NK-92 (cell line): ENCODE measurements around the gene RUSF1.
"Not testable (repeated sequence)": the region's sequence is repeated elsewhere in the genome, so short reads cannot be mapped to it uniquely, and the experiment has no call there.

Source experiments
- DNase-seq: peaks from one replicate; lab custom pipeline; 2025; ENCODE audit not compliant: unreplicated experiment; lab: John Stamatoyannopoulos, UW

RUSF1 gene

GRCh38 chr16:31487720-31488467 lies 20.3 kb downstream of the RUSF1 start:
- no peak for DNase-seq

DNA sequence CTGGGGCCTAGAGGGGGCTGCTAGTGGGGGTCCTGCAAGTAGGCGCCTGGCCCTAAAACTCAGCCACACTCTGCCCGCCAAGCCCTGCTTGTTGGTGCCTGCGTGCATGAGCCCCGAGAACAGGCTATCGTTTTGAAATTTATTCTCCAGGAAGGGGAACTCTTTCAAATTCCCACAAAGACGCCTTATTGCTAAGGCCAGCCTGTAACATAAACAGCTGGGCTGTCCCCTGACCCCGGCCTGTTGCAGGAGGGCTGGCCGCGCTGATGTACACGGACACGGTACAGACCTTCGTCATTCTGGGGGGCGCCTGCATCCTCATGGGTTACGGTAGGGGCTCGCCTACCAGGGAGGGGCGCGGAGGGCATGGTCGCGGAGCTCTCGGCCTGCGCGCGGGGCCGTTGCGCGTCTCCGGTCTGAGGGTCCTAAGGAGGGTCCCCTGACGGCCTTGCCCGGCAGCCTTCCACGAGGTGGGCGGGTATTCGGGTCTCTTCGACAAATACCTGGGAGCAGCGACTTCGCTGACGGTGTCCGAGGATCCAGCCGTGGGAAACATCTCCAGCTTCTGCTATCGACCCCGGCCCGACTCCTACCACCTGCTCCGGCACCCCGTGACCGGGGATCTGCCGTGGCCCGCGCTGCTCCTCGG lies 21.0 kb downstream of the RUSF1 start:
- DNase-seq = no peak

DNA sequence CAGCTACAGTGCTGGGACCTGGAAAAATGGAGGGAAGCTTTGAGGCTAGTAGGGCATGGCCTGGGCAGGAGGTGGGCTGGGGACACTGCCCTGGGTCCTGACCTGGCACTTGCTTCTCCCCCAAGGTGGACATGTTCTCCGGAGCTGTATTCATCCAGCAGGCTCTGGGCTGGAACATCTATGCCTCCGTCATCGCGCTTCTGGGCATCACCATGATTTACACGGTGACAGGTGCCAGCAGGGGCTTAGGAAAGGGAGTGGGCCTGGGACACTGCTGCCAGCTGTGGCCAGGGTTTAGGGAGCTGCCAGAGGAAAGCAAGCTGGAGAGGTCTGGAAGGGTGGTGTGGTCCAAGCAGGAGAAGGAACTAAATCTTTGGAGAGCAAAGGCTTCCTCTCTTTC lies 22.1 kb downstream of the RUSF1 start:
- no peak for DNase-seq

DNA sequence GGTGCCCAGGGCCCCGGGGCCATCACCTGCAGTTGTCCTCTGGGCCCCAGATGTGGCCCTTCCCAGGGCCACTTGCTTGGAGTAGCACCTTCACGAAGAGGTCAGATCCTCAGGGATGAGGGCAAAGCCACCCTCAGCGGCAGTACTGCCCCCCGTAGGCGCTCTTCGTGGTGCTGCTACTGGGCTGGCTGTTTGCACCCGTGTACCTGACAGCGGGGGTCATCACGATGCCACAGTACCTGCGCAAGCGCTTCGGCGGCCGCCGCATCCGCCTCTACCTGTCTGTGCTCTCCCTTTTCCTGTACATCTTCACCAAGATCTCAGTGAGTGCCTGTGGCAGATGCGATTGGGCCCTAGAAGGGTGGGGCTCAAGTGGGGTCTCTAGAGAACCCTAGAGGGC lies 22.6 kb downstream of the RUSF1 start:
- DNase-seq = no peak

- no peak for DNase-seq
Measured at GRCh38 chr16:31484491-31485171, 23.6 kb downstream of the RUSF1 start.

DNA sequence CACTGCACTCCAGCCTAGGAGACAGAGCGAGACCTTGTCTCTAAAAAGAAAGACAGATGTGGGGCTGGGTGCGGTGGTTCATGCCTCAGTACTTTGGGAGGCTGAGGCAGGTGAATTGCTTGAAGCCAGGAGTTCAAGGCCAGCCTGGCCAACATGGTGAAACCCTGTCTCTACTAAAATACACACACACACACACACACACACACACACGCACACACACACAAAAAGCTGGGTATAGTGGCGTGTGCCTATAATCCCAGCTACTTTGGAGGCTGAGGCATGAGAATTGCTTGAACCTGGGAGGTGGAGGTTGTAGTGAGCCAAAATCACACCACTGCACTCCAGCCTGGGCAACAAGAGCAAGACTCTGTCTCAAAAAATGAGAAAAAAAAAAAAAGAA lies 24.1 kb downstream of the RUSF1 start:
- DNase-seq = not testable (repeated sequence)

DNA sequence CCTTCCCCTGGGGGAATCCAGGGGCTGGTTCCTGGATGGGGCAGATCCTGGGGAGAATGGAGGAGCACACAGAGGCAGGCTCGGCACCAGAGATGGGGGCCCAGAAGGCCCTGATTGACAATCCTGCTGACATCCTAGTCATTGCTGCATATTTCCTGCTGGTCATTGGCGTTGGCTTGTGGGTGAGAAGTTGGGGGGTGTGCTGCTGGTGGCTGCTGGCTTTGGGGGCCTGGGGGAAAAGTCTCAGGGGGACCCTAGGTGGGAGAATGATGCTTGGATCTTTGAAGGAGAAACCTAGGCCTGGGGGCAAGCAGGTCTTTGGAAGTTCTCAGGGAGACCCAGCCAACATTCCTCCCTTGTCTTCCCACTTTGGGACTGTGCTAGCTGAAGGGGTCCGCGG lies 25.1 kb downstream of the RUSF1 start, which contains the start of gene SLC5A2:
SLC5A2 (plus strand) TSS at position 43 of the 400 bp plus-strand sequence; CDS start at position 57, 14 bp downstream.
- DNase-seq = no peak

GRCh38 chr16:31480851-31481536 lies 27.2 kb downstream of the RUSF1 start:
- no peak for DNase-seq

DNA sequence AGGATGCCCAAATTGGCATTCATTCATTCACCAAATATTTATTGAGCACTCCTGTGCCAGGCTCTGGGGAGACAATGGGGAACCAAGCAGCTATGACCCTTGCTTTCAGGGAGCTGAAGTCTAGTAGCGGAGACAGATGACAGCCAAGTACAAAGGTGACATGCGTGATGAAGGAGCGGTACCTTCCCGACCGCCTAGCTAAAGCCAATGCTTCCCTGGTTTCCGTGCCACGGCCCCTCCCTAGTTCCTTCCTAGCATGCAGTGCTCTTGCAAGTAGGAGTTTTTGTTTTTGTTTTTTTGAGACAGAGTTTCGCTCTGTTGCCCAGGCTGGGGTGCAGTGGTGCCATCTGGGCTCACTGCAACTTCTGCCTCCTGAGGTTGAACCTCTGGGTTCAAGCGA lies 28.4 kb downstream of the RUSF1 start:
- DNase-seq = no peak

- DNase-seq = no peak
Measured at GRCh38 chr16:31478956-31479355, 29.2 kb downstream of the RUSF1 start.

DNA sequence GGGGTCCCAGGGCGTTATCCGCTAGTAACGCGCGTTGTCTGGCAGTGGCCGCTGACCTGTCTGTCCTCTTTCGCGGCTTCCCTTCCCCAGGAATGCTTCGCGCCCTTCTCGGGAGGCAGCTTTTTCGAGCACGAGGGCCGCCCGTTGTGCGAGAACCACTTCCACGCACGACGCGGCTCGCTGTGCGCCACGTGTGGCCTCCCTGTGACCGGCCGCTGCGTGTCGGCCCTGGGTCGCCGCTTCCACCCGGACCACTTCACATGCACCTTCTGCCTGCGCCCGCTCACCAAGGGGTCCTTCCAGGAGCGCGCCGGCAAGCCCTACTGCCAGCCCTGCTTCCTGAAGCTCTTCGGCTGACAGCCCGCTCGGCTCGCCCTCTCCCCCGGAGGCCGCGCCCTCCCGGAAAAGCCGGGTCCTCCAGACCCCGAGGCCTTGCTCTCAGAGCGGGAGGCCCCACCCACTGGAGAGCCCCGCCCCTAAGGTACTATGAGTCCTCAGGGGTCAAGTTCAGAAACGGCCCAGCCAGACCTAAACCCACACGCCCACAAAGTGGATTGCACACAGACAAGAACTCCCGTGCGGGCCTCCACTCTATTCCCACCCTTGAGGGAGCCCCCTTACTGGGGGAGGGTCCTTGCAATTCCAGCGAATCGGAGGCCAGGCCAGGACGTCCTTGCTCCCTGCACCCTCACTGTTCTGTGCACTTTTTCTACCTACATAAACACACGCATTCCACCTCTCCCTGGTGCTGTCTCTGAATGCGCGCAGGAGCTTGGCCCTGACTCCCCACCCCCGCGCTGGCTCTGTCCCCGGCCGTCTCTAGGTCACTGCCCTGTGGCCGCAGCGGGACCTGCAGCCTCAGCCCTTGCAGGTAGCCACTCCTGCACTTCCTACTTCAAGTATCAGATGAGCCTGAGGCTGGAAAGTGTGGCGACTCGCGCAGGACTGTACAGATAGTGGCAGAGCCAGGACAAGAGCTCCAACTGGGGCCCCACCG lies 30.7 kb downstream of the RUSF1 start:
- DNase-seq = no peak

DNA sequence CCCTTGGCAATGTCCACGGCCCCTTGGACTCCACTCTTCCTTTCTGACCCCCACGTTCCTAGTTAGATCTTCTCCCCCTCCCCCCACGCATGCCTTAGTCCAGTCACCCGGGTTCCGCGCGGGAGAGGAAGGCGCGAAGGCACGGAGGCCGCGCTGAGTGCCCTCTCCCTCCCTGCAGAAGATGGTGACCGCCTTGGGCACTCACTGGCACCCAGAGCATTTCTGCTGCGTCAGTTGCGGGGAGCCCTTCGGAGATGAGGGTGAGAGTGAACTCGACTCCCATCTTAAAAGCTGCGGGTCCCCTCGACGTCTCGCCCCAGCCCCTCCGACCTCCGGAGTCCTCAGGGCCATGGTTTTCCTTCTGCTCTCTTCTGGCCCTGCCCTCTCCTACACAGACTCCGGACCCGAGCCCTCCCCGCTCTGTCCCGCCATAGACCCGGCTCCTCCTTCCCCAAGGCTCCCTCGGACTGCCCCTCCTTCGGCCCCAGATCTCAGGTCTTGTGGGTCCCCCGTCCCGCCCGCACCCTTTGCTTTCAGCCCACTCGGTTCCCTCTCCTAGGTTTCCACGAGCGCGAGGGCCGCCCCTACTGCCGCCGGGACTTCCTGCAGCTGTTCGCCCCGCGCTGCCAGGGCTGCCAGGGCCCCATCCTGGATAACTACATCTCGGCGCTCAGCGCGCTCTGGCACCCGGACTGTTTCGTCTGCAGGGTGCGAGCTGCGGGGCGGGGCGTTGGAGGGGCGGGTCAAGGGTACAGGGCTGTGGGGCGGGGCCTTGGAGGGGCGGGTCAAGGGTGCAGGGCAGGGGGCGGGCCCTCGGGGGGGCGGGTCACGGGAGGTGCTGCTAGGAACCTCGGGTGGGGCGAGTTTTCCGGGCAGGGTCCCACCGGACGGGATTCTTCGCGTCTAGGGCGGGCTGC lies 31.6 kb downstream of the RUSF1 start:
- DNase-seq = peak; percentile 18

DNA sequence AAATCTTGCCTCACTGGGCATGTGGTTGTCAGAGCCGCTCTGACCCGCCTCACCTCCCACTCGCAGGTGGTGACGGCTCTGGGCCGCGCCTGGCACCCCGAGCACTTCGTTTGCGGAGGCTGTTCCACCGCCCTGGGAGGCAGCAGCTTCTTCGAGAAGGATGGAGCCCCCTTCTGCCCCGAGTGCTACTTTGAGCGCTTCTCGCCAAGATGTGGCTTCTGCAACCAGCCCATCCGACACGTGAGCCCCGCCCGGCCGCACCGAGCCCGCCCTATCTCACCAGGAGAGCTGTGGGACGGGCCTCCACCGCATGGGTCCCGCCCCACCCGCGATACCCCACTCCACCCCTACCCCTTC lies 32.3 kb downstream of the RUSF1 start:
- no peak for DNase-seq

GRCh38 chr16:31474773-31475738 lies 33.1 kb downstream of the RUSF1 start:
- DNase-seq = no peak

DNA sequence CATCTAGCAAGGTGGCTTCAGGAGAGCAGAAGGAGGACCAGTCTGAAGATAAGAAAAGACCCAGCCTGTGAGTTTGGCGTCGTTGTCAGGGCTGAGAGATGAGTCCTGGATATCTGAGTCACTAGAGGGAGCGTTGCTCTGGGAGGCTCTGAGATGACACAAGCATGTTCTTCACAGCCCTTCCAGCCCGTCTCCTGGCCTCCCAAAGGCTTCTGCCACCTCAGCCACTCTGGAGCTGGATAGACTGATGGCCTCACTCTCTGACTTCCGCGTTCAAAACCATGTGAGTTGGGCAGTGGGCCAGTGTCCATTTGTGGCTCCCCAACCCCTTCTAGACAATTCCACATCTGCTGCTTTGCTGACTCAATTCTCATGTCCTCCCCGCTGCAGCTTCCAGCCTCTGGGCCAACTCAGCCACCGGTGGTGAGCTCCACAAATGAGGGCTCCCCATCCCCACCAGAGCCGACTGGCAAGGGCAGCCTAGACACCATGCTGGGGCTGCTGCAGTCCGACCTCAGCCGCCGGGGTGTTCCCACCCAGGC lies 33.9 kb downstream of the RUSF1 start:
- DNase-seq = no peak

DNA sequence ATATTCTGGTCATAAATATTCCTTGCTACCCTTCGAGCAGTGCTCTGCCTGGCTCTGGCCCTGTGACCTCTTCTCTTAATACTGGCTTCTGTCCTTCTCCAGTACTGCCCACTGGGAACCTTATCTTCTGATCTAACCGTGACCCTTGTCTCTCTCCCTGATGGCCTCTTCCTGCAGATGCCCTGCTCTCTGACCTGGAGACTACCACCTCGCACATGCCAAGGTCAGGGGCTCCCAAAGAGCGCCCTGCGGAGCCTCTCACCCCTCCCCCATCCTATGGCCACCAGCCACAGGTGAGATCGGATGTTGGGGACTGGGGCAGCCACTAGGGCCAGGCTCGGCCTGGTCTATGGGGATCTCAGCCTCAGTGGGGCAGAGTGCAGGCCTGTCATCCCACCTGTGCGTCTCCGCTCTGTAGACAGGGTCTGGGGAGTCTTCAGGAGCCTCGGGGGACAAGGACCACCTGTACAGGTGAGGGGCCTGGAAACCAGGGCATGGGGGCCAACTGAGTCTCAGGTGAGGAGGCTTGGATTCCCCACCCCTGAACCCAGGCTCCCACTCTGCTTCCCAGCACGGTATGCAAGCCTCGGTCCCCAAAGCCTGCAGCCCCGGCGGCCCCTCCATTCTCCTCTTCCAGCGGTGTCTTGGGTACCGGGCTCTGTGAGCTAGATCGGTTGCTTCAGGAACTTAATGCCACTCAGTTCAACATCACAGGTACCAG lies 34.8 kb downstream of the RUSF1 start:
- DNase-seq = no peak

- no peak for DNase-seq
Measured at GRCh38 chr16:31472709-31473203, 35.4 kb downstream of the RUSF1 start.
